CD14-positive monocyte (primary cell): ENCODE measurements around the gene USP44. TPM values are rescaled to one million over a fixed set of nuclear protein-coding genes. Genes with fewer than 3 reads are reported as not detected.

Source experiments
- DNase-seq, 3 donors: peaks; one replicate each; pipeline ENCODE4 v3.0.0-alpha.2; 2011 to 2022
- H2AFZ ChIP-seq: 2 replicates; pipeline ENCODE4 v1.6.0; 2012; ENCODE audit warnings: mild to moderate bottlenecking, low read depth, low read length, inconsistent platforms; ENCODE audit not compliant: insufficient read depth, poor library complexity, severe bottlenecking
- H3K27ac ChIP-seq, 2 donors: 1 replicate in 1 of 2; 2 replicates in 1 of 2; pipeline ENCODE4 v1.5.1; 2012 to 2013; ENCODE audit warnings: low read length in 2 of 2, control low read depth in 1 of 2, inconsistent platforms in 1 of 2, low read depth in 1 of 2, mild to moderate bottlenecking in 1 of 2
- H3K27me3 ChIP-seq, 2 donors: one replicate each; pipeline versions ENCODE4 v1.6.0 to v1.6.1; 2011 to 2013; ENCODE audit warnings: low read length in 2 of 2; ENCODE audit not compliant: control insufficient read depth in 2 of 2, insufficient read depth in 2 of 2
- H3K36me3 ChIP-seq, 2 donors: replicated peaks in 1 of 2; 1 replicate in 1 of 2; 2 replicates in 1 of 2; pipeline versions ENCODE4 v1.5.1 to v1.6.1; 2012 to 2013; ENCODE audit warnings: low read length in 2 of 2, control low read depth in 1 of 2, inconsistent platforms in 1 of 2, mild to moderate bottlenecking in 1 of 2; ENCODE audit not compliant: insufficient read depth in 2 of 2, control insufficient read depth in 1 of 2
- H3K4me1 ChIP-seq, 2 donors: 1 replicate in 1 of 2; 2 replicates in 1 of 2; pipeline versions ENCODE4 v1.5.1 to v1.6.1; 2012 to 2013; ENCODE audit warnings: low read length in 2 of 2, control low read depth in 1 of 2, inconsistent platforms in 1 of 2, mild to moderate bottlenecking in 1 of 2, moderate library complexity in 1 of 2; ENCODE audit not compliant: insufficient read depth in 2 of 2, control insufficient read depth in 1 of 2
- H3K4me2 ChIP-seq: replicated peaks from 2 replicates; pipeline ENCODE3; 2012; ENCODE audit warnings: low read length, moderate library complexity, mild to moderate bottlenecking; ENCODE audit not compliant: poor library complexity, severe bottlenecking; ENCODE audit errors: extremely low read depth
- H3K4me3 ChIP-seq, 3 experiments: fragments of 200-600 bp in 1 of 3; sonication (generic) in 1 of 3; replicated peaks in 1 of 3; 1 replicate in 2 of 3; 2 replicates in 1 of 3; pipeline ENCODE4 v1.5.1; 2011 to 2013; ENCODE audit warnings: low read length in 3 of 3, mild to moderate bottlenecking in 3 of 3, control low read depth in 2 of 3, low read depth in 2 of 3, inconsistent platforms in 1 of 3, moderate library complexity in 1 of 3
- H3K79me2 ChIP-seq: 2 replicates; pipeline ENCODE4 v1.6.0; 2012; ENCODE audit warnings: mild to moderate bottlenecking, control low read depth, inconsistent platforms, low read length, moderate library complexity; ENCODE audit not compliant: insufficient read depth
- H3K9ac ChIP-seq: 2 replicates; pipeline ENCODE4 v1.6.0; 2017; ENCODE audit warnings: low read length, mild to moderate bottlenecking; ENCODE audit not compliant: insufficient read depth, poor library complexity, severe bottlenecking
- H3K9me3 ChIP-seq, 2 donors: replicated peaks in 1 of 2; 1 replicate in 1 of 2; 2 replicates in 1 of 2; pipeline versions ENCODE4 v1.5.1 to v1.6.1; 2012 to 2013; ENCODE audit warnings: low read length in 2 of 2, control low read depth in 1 of 2; ENCODE audit not compliant: control insufficient read depth in 1 of 2, insufficient read depth in 1 of 2
- H4K20me1 ChIP-seq: 2 replicates; pipeline ENCODE4 v1.6.0; 2012; ENCODE audit warnings: mild to moderate bottlenecking, low read length, control low read depth, moderate library complexity; ENCODE audit not compliant: insufficient read depth
- H3K27ac Mint-ChIP-seq, 7 donors: one replicate each; pipeline ENCODE4 v1.8.0; 2020; ENCODE audit warnings: mild to moderate bottlenecking in 7 of 7, mixed read lengths in 7 of 7, moderate library complexity in 6 of 7, inconsistent platforms in 2 of 7
- H3K27me3 Mint-ChIP-seq, 3 donors: one replicate each; pipeline ENCODE4 v1.8.0; 2021 to 2022; ENCODE audit warnings: low read depth in 3 of 3, mild to moderate bottlenecking in 3 of 3, mixed read lengths in 3 of 3, moderate library complexity in 3 of 3, inconsistent platforms in 1 of 3
- H3K36me3 Mint-ChIP-seq, 2 donors: one replicate each; pipeline ENCODE4 v1.8.0; 2020; ENCODE audit warnings: mixed read lengths in 2 of 2, inconsistent platforms in 1 of 2, mild to moderate bottlenecking in 1 of 2
- H3K4me1 Mint-ChIP-seq: one replicate; pipeline ENCODE4 v1.8.0; 2020; ENCODE audit warnings: mild to moderate bottlenecking, mixed read lengths
- H3K4me3 Mint-ChIP-seq, 2 donors: one replicate each; pipeline ENCODE4 v1.8.0; 2020; ENCODE audit warnings: mild to moderate bottlenecking in 2 of 2, mixed read lengths in 2 of 2, moderate library complexity in 1 of 2
- H3K9me3 Mint-ChIP-seq, 7 donors: one replicate each; pipeline ENCODE4 v1.8.0; 2020 to 2022; ENCODE audit warnings: mixed read lengths in 7 of 7, mild to moderate bottlenecking in 6 of 7, moderate library complexity in 6 of 7, inconsistent platforms in 2 of 7
- WGBS: methylation state at CpG from one replicate; pipeline ENCODE4 v1.1.5; 2013; ENCODE audit warnings: missing lambda C conversion rate; ENCODE audit not compliant: insufficient coverage; 5-methylcytosine and 5-hydroxymethylcytosine counted together
- intact Hi-C, 2 donors: fragments of 100-400 bp; cut with micrococcal nuclease; formaldehyde crosslinking; loops; one replicate each; pipeline versions ENCODE4 v1.15.0 to v1.15.1; 2023
- polyA plus RNA-seq, 3 donors: library from polyadenylated mRNA; depleted of rRNA in 1 of 3; unstranded in 2 of 3; stranded (reverse) in 1 of 3; fragments of 300-500 nt in 2 of 3; fragments of >200 nt in 1 of 3; fragmentation: Illumina TruSeq in 2 of 3; gene quantifications; 1 replicate in 2 of 3; 2 replicates in 1 of 3; pipeline ENCODE4 v1.2.3, GENCODE V29; 2012 to 2021
- TF ChIP-seq, protein P1 (sequence below): fragments of 200-600 bp; IDR thresholded peaks from one replicate; pipeline ENCODE4 v1.8.0; 2022; ENCODE audit warnings: antibody characterized with exemption, mild to moderate bottlenecking

Gene USP44
- polyA plus RNA-seq, 3 donors, result 0.12 to 0.13 TPM; not detected in 1

DNA sequence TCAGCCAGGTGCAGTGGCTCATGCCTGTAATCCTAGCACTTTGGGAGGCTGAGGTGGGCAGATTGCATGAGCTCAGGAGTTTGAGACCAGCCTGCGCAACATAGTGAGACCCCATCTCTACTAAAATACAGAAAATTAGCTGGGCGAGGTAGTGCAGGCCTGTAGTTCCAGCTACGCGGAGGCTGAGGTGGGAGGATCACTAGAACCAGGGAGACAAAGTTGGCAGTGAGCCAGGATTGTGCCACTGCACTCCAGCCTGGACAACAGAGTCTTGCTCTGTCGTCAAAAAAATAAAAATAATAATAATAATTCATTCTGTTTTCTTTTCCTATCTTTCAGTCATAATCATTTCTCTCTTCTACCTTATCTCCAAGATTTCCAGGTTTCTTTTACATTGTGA is 48.6 kb upstream of the USP44 start:
- no peaks in the 10 kb centered on the region for H3K9me3 Mint-ChIP-seq
- DNase-seq, result no peak
- H3K27ac Mint-ChIP-seq, result no peak overlapping the region
- Histone ChIP-seq H3K79me2 (no peaks in the 10 kb centered on the region), H3K27me3 (no peaks in the 10 kb centered on the region), H2AFZ (no peak overlapping the region), H3K9ac (no peak overlapping the region), H3K9me3 (no peaks in the 10 kb centered on the region), H3K4me1 (no peaks in the 10 kb centered on the region), H3K36me3 (no peaks in the 10 kb centered on the region), H4K20me1 (no peaks in the 10 kb centered on the region), H3K27ac (no peak overlapping the region), H3K4me2 (no peak overlapping the region), H3K4me3 (no peak overlapping the region)
- TF ChIP-seq, protein P1, sequence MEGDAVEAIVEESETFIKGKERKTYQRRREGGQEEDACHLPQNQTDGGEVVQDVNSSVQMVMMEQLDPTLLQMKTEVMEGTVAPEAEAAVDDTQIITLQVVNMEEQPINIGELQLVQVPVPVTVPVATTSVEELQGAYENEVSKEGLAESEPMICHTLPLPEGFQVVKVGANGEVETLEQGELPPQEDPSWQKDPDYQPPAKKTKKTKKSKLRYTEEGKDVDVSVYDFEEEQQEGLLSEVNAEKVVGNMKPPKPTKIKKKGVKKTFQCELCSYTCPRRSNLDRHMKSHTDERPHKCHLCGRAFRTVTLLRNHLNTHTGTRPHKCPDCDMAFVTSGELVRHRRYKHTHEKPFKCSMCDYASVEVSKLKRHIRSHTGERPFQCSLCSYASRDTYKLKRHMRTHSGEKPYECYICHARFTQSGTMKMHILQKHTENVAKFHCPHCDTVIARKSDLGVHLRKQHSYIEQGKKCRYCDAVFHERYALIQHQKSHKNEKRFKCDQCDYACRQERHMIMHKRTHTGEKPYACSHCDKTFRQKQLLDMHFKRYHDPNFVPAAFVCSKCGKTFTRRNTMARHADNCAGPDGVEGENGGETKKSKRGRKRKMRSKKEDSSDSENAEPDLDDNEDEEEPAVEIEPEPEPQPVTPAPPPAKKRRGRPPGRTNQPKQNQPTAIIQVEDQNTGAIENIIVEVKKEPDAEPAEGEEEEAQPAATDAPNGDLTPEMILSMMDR, result no peak
- H3K4me3 Mint-ChIP-seq, result no peak overlapping the region
- H3K4me1 Mint-ChIP-seq, result no peaks in the 10 kb centered on the region
- no peaks in the 10 kb centered on the region for H3K36me3 Mint-ChIP-seq
- H3K27me3 Mint-ChIP-seq, result peaks cover under 1 to 9% (median 3%) of the 10 kb centered on the region in 3 donors
- intact Hi-C loops, result no loop called here
- WGBS, result no CpG with 5 or more reads among the region's 5 CpGs

GRCh38 chr12:95594136-95594535 is 42.9 kb upstream of the USP44 start:
- H3K4me3 ChIP-seq, result no peak overlapping the region
- H3K4me1 Mint-ChIP-seq, result peaks cover 2% of the 10 kb centered on the region
- H3K36me3 Mint-ChIP-seq, result no peaks in the 10 kb centered on the region
- no CpG with 5 or more reads among the region's 2 CpGs for WGBS
- no peak overlapping the region for H3K27ac ChIP-seq
- no peak overlapping the region for H2AFZ ChIP-seq
- H3K9me3 Mint-ChIP-seq, result peaks cover 0 to 2% (median 0%) of the 10 kb centered on the region in 7 donors
- intact Hi-C loops, result no loop called here
- no peaks in the 10 kb centered on the region for H3K36me3 ChIP-seq
- TF ChIP-seq, protein P1, result no peak
- no peak for DNase-seq
- no peak overlapping the region for H3K27ac Mint-ChIP-seq
- H3K4me2 ChIP-seq, result no peak overlapping the region
- no peaks in the 10 kb centered on the region for H3K79me2 ChIP-seq
- no peak overlapping the region for H3K9ac ChIP-seq
- H3K4me3 Mint-ChIP-seq, result no peak overlapping the region
- no peaks in the 10 kb centered on the region for H3K9me3 ChIP-seq
- no peaks in the 10 kb centered on the region for H4K20me1 ChIP-seq
- peaks cover 2 to 9% (median 5%) of the 10 kb centered on the region in 3 donors for H3K27me3 Mint-ChIP-seq
- H3K4me1 ChIP-seq, result no peaks in the 10 kb centered on the region
- H3K27me3 ChIP-seq, result no peaks in the 10 kb centered on the region
